Activated naive CD8-positive, alpha-beta T cell treated with anti-CD3 and anti-CD28 coated beads, Interleukin-2, amount 50 U/mL, for 16 hours (primary cell): ENCODE measurements around the gene UQCR11.
A peak's percentile ranks its signal among the peaks of the same experiment; 100 is the strongest.
"Not testable (repeated sequence)": the region's sequence is repeated elsewhere in the genome, so short reads cannot be mapped to it uniquely, and the experiment has no call there.

Source experiments
- DNase-seq: peaks from one replicate; pipeline ENCODE4 v3.0.0-alpha.2; 2020; ENCODE audit warnings: low read depth, low spot score

UQCR11 gene

DNA sequence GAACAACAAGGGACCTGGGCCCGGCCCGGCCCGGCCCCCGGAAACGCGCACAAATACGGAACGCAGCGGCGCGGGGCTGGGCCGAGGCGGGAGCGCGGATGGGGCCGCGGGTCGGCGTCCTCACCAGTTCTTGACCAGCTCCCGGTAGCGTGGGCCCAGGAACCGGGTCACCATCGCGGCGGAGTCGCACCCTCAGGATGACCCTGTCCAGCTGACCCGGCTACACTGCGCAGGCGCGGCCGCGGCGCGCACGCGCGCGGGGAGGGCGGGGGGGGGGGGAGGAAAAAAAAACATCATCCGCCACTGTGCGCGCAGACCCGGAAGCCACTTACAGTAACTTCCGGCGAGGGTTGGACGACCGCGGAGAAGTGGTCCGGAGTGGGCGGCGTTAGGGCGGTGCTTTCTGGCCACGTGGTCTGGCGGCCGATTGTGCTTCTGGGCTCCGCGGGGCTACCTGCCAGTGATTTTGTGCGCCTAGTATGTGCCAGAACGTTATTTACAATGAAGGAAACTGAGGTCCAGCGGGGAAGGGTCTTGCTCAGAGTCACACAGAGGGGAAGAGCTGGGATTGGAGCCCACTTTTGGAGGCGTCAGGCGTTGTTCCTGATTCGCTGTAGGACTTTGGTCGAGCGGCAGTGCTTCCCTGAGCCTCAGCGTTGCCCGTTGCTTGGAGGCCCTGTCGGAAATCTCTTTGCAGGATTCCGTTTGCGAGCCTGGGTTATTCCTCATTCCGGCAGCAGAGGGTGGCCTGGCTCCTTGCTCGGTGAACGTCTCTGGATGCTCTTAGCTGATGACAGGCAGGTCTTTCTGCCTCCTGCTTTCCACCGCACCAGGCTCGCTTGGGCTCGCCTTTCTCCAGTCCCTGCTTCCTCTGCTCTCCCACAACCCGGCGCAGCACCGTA is at the start of gene UQCR11:
Gene UQCR11, minus strand, starts transcription at position 227 of the 902 bp plus-strand sequence. Its CDS starts 53 bp downstream, at position 174.
- peak; percentile 83 for DNase-seq

DNA sequence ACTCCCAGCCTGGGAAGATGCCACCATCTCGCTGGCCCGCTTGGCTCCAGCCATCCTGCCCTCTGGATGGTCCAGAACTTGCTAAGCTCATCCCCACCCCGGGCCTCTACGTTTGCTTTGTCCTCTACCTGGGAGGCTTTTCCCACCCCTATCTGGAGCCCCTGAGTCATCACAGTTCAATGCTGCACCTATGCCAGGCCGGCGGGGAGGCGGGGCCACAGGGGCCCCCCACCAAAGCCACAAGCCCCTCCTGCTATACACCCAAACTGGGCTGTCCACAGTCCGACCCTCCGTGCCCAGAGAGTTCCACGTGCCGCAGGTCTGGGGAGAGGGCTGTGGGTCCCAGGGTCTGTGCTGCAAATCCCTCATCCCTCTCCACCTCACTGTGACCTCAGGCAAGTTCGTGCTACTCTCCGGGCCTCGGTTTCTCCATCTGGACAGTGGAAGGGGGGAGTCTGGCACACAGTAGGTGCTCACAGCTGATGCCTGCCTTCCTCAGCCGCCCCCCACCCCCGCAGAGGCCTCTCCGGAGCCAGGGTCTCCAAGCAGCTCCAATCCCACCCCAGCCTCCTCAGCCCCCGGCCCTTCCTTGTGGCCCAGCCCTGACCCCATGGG is 49.0 kb upstream of the UQCR11 start:
- DNase-seq: no peak

DNA sequence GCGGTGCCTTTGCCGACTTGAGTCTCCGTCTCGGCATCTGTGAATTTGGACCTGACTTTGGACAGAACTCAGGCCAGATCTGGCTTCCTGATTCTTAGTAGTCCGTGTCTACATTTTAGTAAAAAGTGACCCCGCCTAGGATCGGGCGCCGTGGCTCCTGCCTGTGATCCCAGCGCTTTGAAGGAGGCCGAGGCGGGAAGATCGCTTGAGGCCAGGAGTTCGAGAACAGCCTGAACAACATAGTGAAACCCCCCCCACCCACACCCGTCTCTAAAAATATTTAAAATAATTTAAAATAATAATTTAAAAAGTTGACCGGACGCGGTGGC is 48.0 kb upstream of the UQCR11 start:
- no peak for DNase-seq

DNA sequence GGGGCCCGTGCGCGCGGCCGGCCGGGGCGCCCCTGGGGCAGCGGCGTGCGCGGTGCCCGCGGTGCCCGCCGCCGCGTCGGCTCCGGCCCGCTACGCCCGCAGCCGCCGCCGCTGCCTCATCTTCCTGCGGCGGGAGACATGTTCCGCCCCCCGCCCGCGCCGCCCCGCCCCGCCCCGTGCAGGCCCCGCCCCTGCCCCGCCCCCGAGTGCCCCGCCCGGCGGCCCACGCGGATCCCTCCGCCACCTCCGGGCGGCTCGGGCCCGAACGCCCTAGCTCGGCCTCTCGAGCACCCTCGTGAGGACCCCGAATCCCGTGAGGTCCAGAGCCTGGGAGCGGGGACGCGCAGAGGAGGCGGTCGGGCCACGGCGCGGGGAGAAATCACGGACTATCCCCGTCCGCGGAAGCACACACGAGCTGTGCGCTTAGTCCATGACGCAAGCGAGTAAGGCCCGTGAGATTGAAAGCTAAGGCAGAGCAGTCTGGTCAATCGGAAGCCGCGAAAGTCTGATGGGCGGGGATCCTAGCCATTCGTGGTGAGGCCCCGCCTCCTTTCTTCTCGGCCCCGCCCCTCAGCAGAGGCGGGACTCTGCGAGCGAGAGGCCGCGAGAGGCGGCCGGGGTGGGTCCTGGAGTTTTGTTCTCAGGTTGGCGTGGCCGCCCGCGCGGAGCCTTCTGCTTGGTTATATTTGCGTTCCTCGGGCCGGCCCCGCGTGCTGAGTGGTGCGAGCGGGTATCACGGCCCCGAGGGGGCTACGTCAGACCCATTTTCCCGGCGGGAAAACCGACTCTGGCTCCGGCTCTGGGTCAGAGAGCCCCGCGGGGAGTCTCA is 47.4 kb upstream of the UQCR11 start, which contains the start of gene TCF3:
Gene TCF3, minus strand, starts transcription at position 145 of the 829 bp plus-strand sequence. CDS start 2,367 bp downstream, outside the sequence.
- DNase-seq: peak; percentile 97

DNA sequence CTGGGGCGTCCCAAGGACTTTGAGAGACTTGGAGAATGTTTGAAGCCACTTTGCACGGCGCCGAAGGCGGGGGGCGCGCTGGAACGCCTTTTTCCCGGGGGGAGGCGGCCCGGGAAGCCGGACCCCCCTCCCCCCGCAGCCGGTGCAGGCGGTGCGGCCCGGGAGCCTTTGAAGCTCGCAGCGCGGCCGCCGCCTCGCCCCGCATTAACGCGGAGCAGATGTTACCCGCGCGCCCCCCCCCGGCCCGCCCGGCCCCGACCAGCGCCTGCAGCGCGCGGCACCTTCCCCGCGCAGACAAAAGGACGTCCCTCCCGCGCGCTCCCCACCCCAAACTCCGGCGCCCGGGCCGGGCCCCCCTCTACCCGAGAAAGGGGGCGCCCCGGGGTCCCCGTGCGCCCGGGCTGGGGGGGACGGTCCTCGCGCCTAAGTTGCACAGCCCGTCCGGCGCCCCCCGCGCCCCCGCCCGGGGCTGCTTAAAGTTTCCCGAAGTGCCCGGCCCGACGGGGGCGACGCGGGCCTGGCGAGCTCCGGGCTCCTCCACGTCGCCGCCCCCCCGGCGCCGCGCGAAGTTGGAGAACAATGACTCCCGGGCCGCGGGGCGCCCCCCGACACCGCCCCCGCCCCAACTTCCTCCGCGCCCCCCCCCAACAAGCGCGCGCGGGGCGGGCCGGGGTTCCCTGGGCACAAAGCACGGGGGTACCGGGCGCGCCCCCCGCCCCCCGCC is 46.5 kb upstream of the UQCR11 start:
- no peak for DNase-seq

DNA sequence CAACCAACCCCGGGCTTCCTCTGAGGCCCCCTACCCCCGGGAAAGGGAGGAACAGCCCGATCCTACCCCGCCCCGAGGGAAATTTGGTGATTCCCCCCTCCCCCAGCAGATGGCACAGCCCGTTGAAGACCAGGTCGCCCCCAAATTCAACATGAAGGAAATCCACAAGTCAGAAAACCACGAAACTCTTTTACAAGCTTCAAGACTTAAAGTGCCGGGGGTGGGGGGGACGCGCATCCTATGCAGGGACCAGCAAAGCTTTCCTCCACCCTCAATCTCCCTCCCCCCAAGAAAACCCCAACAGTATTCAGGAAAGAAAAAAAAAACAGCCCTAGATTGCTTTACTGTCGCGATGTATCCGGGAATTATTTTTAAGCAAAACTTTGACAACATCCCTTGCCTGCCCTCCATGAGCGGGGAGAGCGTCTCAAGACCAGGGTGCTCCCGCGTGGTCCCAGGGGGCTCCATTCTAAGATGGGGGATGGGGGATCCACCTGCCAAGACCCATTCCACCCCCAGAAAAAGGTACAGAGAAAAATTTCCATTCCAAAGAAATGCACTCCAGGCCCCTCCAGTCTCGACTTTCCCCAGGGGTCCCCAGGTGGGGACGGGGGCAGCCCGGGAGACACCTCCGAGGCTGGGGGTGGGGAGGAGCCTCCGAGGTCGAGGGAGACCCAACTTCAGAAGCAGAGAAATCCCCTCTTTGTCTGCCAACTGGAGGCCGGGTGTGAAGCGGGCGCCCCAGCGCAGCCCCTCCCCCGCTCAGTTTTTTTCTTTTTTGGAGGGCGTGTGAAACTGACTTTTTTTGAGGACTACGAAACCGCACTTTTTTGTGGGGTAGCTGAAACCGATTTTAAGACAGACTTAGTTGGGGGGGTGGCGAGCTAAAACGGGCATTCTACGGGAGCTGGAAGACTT is 45.6 kb upstream of the UQCR11 start:
- DNase-seq: peak; percentile 53

DNA sequence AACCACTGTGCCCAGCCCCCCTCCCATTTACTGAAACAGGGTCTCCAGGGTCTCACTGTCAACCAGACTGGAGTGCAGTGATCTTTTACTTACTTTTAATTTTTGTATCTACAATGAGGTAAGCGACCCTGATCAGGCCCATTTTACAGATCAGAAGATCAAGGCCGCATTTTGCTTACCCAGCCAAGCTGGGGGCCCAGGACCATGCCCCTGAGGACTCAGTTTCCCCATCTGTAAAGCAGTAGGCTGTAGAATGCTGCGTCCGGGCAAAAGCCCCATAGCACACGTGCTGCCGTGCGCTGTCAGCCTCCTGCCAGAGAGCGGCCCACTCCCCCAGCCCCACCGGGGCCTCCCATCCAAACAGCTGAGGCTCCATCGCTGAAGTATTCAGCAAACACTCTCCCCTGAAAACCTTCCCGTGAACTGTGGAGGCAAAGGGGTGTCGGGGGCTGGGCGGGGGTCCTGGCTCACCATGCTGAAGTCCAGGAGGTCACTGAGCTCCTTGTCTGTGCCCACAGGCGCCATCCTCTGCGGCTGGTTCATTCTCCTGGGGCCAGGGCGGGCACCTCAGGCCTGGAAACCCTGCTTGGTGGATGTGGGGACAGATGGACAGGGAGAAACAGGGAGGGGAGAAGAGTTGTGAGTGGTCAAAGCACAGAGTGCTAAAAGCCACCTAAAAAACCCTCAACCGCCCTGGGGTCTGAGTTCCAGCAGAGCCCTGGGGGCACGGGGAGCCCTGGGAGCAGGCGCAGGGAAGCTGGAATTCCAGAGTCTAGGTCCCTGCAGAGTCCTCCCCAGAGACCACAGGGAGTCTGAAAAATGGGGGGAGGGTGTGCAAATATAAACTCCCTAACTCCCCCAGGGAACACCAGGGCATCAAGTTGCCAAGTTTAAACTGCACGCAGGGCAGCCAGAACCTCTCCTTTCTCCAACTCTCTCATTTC is 44.7 kb upstream of the UQCR11 start:
- no peak for DNase-seq

DNA sequence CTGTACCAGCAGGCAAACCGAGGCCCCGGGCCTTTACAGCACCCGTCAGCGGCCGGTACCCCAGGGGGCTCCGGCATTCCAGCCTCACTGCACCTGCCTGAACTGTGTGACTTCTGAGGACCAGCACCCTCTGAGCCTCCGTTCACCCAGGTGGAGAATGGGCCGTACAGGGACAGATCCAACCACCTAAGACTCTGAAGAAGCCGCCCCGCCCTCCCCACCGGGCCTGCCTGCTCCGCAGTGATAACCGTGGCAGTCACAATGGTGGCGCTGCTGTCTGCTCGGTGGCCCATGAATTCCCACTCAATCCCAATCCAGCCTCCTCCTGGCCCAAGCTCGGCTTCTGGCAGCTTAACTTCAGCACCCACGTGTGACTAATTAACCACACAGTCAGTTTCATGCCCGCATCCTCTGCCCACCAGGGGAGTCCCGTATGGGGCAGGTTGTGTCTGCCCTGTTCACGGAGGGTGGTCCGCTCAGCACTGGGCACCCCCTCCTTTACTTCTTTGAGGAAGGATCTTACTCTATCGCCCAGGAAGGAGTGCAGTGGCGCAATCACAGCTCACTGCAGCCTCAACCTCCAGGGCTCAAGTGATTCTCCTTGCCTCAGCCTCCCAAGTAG is 43.8 kb upstream of the UQCR11 start:
- DNase-seq: no peak

DNA sequence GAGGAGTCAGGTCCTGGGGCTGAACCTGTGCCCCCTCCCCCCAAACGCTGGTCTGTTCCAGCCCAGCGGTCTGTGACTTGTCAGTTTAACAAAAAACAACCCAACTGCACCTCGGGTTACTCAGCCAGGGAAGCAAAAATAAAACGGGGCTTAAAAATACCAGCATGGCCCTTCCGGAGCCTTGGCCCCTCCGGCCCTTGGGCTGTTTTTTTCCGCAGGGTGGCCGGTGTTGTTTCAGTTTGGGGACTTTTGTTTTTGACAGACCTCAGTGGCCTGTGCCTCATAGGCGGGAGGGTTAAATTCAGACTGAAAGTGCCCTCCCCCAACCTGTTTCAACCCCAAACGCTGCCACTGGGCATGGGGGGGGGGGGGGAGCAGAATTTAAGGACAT is 43.2 kb upstream of the UQCR11 start:
- no peak for DNase-seq

DNA sequence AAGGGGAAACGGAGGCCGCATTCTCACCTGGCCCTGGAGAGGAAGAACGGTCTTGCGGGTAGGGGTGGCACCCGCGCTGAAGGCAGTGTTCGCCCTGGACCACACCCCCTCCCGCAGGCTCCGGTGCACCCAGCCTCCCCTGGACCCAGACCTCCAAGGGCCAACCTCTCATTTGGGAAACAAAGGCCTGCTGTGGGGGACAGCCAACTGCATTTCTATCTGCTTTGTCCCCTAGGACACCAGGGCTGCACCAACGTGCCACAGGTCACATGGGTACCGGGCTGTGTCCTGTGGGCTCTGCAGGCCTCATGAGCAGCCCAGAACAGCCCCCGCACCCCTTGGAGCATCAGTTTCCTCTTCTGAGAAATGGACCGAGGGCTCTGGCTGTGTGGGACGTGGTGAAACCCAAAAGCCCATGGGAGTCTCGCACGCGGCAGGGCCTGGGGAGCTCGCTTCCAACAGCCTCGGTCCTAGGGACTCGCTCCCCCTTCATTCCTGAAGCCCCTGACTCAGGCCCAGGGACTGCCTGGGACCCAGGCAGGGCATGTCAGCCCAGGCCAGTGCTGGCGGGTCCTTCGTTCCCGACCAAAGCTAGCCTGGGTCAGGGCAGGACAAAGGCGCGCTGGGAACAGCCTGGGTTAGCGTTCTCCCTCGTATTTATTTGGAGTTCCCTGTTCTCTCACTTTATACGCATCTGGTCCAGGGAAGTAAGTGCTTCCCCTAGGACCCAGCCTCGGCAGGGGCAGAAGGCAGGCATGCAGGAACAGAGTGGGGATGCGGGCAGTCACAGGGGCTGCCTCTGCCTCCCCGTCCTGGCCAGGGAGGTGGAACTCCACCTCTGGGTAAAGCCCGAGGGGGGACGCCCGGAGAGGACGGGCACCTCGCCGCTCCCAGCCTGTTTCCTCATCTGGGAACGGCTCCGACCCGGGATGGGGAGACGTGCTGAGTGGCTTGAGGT is 42.5 kb upstream of the UQCR11 start:
- DNase-seq: no peak

DNA sequence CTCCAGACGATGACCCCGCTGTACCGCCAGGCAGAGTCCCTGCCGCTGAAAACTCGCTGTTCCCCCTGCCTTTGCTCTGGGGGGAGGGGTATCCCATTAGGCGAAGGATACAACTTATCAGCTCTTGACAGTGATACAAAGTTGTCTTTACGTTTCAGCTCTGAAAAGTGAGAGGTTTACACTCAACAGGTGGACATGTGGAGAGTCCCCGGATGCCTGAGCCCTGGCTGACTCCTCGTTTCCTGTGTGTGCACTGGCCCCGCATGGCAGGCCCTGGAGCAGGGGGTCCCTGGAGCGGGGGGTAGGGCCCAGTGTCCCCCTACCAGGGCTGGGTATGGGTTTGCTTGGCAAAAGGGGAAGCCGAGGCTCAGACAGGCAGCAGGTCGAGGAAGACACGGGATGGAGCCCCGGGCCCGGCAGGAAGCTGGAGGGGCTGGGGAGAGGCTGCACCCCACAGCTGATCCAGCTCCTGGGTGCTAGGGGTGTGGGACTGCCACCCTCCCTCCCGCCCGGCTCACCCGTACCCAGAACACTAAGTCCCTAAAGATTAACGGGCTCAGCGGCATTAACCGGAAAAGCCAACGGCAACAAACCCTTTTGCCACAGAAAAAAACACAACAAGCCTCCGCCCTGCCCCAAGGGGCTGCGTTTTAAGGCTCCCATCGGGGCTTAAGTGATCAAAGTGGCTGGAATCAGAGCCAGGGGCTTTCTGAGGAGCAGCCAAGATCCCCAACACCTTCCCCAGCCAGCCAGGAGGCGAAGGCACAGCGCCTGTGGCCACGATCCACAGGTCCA is 41.6 kb upstream of the UQCR11 start:
- DNase-seq: no peak

DNA sequence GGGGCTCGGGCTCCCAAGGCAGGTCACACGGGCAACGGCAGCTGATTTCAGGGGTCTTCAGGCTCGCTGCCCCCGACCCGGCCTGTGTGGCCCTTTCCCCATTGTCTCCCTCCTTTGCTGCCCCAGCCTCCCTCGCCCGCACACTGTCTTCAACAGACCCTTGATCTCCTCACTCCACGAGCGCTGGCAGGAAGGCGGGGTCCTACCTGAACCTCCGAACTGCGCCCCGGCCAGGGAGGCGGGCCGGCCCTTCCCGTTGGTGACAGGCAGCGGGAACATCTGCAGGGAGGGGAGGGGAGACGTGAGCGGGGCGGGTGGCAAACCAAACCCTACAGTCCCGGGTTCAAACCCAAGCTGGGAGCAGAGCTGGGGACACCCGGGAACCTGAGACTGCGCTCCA is 40.9 kb upstream of the UQCR11 start:
- DNase-seq: no peak

DNA sequence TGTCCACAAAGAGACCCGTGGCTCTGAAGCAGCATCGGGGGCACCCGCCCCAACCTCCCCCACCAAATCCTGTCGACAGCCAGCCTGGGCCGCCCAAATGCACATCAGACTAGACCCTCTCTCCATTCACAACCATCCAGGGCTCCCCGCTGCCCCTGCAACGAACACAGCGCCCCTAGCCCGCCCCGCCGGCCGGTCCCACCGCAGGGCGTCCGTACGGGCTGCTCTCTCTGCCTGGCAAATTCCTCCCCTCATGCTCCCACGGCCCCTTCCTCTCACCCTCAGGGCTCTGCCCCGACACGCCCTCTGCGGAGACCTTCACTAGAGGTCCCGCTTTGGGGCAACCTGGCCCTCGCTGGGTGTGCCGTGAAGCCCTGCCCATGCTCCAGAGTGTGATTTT is 40.0 kb upstream of the UQCR11 start:
- no peak for DNase-seq

DNA sequence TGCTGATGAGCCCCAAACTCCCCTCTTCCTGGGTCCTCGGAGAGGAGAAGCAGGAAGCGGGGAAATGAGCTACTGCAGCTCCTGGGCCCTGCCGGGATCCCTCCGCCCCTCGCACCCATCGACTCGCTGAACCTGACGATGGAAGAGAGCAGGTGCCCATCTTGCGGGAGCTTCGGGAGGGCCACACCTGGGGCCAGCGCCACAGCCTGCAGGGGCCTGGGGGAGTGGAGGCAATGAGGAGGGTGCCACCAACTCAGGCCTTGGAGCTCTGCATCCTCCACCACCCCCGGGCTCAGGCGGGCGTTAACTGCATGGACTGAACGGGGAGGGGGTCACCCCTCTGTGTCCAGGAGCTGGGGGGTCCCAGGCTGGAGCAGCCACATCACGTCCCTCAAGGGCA is 38.8 kb upstream of the UQCR11 start:
- DNase-seq: no peak

DNA sequence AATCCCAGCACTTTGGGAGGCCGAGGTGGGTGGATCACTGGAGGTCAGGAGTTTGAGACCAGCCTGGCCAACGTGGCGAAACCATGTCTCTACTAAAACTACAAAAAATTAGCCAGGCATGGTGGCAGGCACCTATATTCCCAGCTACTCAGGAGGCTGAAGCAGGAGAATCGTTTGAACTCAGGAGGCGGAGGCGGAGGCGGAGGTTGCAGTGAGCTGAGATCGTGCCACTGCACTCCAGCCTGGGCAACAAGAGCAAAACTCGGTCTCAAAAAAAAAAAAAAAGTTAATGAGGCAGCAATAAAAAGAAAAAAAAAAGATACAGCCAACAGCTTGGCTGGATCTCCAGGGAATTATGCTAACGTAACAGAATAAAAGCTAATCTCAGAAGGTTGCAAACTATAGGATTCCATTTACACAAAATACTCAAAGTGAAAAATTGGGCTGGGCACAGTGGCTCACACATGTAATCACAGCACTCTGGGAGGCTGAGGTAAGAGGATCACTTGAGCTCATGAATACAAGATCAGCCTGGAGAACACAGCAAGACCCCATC is 35.7 kb upstream of the UQCR11 start:
- DNase-seq: not testable (repeated sequence)
